HepG2 (cell line): ENCODE results near the gene HMGCR. TPM values are rescaled to one million over a fixed set of nuclear protein-coding genes. Genes with fewer than 3 reads are reported as not detected.

ENCODE experiments used
- BCL6 ChIP-seq: IDR thresholded peaks from 2 replicates; pipeline ENCODE4 v1.6.1; 2016; ENCODE audit warnings: missing genetic modification reagents, missing compliant biosample characterization
- FOXO1 ChIP-seq: sonication (generic); formaldehyde crosslinking; IDR thresholded peaks from 2 replicates; pipeline ENCODE4 v1.4.0; 2020; ENCODE audit warnings: missing genetic modification reagents
- HOXA3 ChIP-seq: sonication (generic); formaldehyde crosslinking; IDR thresholded peaks from 2 replicates; pipeline ENCODE4 v1.5.0; 2020; ENCODE audit warnings: missing genetic modification reagents
- KAT2B ChIP-seq: fragments of 150-350 bp; IDR thresholded peaks from 2 replicates; pipeline ENCODE4 v1.6.1; 2014; ENCODE audit warnings: low read depth, low read length, borderline replicate concordance
- MIER3 ChIP-seq: IDR thresholded peaks from 2 replicates; pipeline ENCODE4 v1.6.1; 2016; ENCODE audit warnings: missing compliant biosample characterization, borderline replicate concordance
- NBN ChIP-seq: fragments of 450-650 bp; conservative IDR thresholded peaks from 2 replicates; pipeline ENCODE4 v1.6.1; 2017
- NFKB2 ChIP-seq: sonication (generic); formaldehyde crosslinking; IDR thresholded peaks from 2 replicates; pipeline ENCODE4 v1.4.0; 2020; ENCODE audit warnings: missing genetic modification reagents, borderline replicate concordance
- PATZ1 ChIP-seq: sonication (generic); formaldehyde crosslinking; IDR thresholded peaks from 2 replicates; pipeline ENCODE4 v1.4.0; 2020; ENCODE audit warnings: missing genetic modification reagents
- PTBP1 ChIP-seq: fragments of 200-400 bp; formaldehyde crosslinking; IDR thresholded peaks from 2 replicates; pipeline ENCODE4 v1.6.1; 2018; ENCODE audit warnings: low read length, low read depth; ENCODE audit not compliant: poor library complexity, severe bottlenecking
- REL ChIP-seq: sonication (generic); formaldehyde crosslinking; conservative IDR thresholded peaks from 2 replicates; pipeline ENCODE4 v1.8.0; 2022; ENCODE audit warnings: mild to moderate bottlenecking, missing genetic modification reagents, moderate library complexity
- SYNCRIP ChIP-seq: fragments of 200-400 bp; formaldehyde crosslinking; IDR thresholded peaks from 2 replicates; pipeline ENCODE4 v1.6.1; 2018; ENCODE audit warnings: mild to moderate bottlenecking, low read depth, low read length; ENCODE audit not compliant: insufficient read depth
- THAP11 ChIP-seq: IDR thresholded peaks from 2 replicates; pipeline ENCODE4 v1.6.1; 2016; ENCODE audit warnings: missing biosample characterization, missing genetic modification reagents
- TRIM22 ChIP-seq: fragments of 450-650 bp; IDR thresholded peaks from 2 replicates; pipeline ENCODE4 v1.6.1; 2017
- TRIM24 ChIP-seq: sonication (generic); formaldehyde crosslinking; IDR thresholded peaks from 2 replicates; pipeline ENCODE4 v1.8.0; 2022; ENCODE audit warnings: mild to moderate bottlenecking, missing genetic modification reagents
- YEATS4 ChIP-seq: sonication (generic); formaldehyde crosslinking; IDR thresholded peaks from 2 replicates; pipeline ENCODE4 v1.4.0; 2020; ENCODE audit warnings: missing genetic modification reagents, borderline replicate concordance
- ZBTB20 ChIP-seq: sonication (generic); formaldehyde crosslinking; IDR thresholded peaks from 2 replicates; pipeline ENCODE4 v1.8.1; 2023; ENCODE audit warnings: missing genetic modification reagents, low read depth, mild to moderate bottlenecking, borderline replicate concordance
- ZFAT ChIP-seq: sonication (generic); formaldehyde crosslinking; conservative IDR thresholded peaks from 2 replicates; pipeline ENCODE4 v1.8.1; 2023; ENCODE audit warnings: missing genetic modification reagents, inconsistent platforms
- ZNF205 ChIP-seq: IDR thresholded peaks from 2 replicates; pipeline ENCODE4 v1.6.1; 2018; ENCODE audit warnings: missing biosample characterization, missing genetic modification reagents
- ZNF44 ChIP-seq: sonication (generic); formaldehyde crosslinking; IDR thresholded peaks from 2 replicates; pipeline ENCODE4 v1.5.1; 2020; ENCODE audit warnings: mild to moderate bottlenecking, missing genetic modification reagents
- ZNF547 ChIP-seq: sonication (generic); formaldehyde crosslinking; IDR thresholded peaks from 2 replicates; pipeline ENCODE4 v1.5.1; 2020; ENCODE audit warnings: mild to moderate bottlenecking, missing genetic modification reagents
- ZNF710 ChIP-seq: sonication (generic); formaldehyde crosslinking; IDR thresholded peaks from 2 replicates; pipeline ENCODE4 v1.5.0; 2020; ENCODE audit warnings: mild to moderate bottlenecking, missing genetic modification reagents, borderline replicate concordance
- ZNF740 ChIP-seq: sonication (generic); formaldehyde crosslinking; IDR thresholded peaks from 2 replicates; pipeline ENCODE4 v1.4.0; 2020; ENCODE audit warnings: missing genetic modification reagents
- ZNF773 ChIP-seq: sonication (generic); formaldehyde crosslinking; IDR thresholded peaks from 2 replicates; pipeline ENCODE4 v1.4.0; 2020; ENCODE audit warnings: missing genetic modification reagents, borderline replicate concordance
- ZNF790 ChIP-seq: sonication (generic); formaldehyde crosslinking; IDR thresholded peaks from 2 replicates; pipeline ENCODE4 v1.8.0; 2022; ENCODE audit warnings: missing genetic modification reagents, mild to moderate bottlenecking, borderline replicate concordance
- ZNF816 ChIP-seq: sonication (generic); formaldehyde crosslinking; IDR thresholded peaks from 2 replicates; pipeline ENCODE4 v1.8.0; 2022; ENCODE audit warnings: missing genetic modification reagents, mild to moderate bottlenecking, borderline replicate concordance
- ZSCAN31 ChIP-seq: sonication (generic); formaldehyde crosslinking; IDR thresholded peaks from 2 replicates; pipeline ENCODE4 v1.5.0; 2020; ENCODE audit warnings: low read depth, mild to moderate bottlenecking, missing genetic modification reagents
- polyA plus RNA-seq, 8 experiments: library from polyadenylated mRNA; depleted of rRNA in 3 of 8; stranded (reverse) in 7 of 8; unstranded in 1 of 8; fragments of >200 nt; fragmentation: Illumina TruSeq in 4 of 8; extraction: Trizol in 4 of 8; gene quantifications; 2 replicates each; pipeline versions ENCODE4 v1.2.1 to v1.2.3, GENCODE V29; 2011 to 2016; ENCODE audit warnings: low read depth in 4 of 8, missing spikeins in 1 of 8, mixed read lengths in 1 of 8; ENCODE audit not compliant: insufficient read depth in 1 of 8
- total RNA-seq, 5 experiments: library from RNA; depleted of rRNA; stranded (reverse); fragments of >200 nt; fragmentation: Illumina TruSeq; extraction: Trizol; gene quantifications; 2 replicates each; pipeline ENCODE4 v1.2.3, GENCODE V29; 2016; ENCODE audit warnings: low read depth in 1 of 5

Gene HMGCR
- total and polyA plus RNA-seq, 2 of the 13 experiments (the other 11 are each of a cell fraction or from before 2014, with no cell fraction given) = 43.0 to 144 TPM

- TF ChIP-seq ZNF710 (CRISPR knock-in tag) (no peak), ZNF790 (CRISPR knock-in tag) (peak; percentile 89; the same call in 1 of the 2 replicates), PATZ1 (CRISPR knock-in tag) (peak; percentile 77), ZNF205 (CRISPR knock-in tag) (no peak; the same call in 1 of the 2 replicates), HOXA3 (CRISPR knock-in tag) (peak; percentile 90), YEATS4 (peak; percentile 88; the same call in 1 of the 2 replicates), NBN (no peak), ZNF740 (CRISPR knock-in tag) (no peak), ZSCAN31 (no peak; the same call in none of the 2 replicates), ZNF547 (CRISPR knock-in tag) (no peak), SYNCRIP (no peak), ZNF773 (CRISPR knock-in tag) (no peak), KAT2B (no peak), NFKB2 (CRISPR knock-in tag) (peak; percentile 64; the same call in 1 of the 2 replicates), THAP11 (CRISPR knock-in tag) (peak; percentile 85), TRIM22 (no peak), REL (CRISPR knock-in tag) (peak; percentile 83; the same call in 1 of the 2 replicates), ZFAT (CRISPR knock-in tag) (no peak), ZNF44 (no peak), TRIM24 (no peak), BCL6 (peak; percentile 59), ZBTB20 (CRISPR knock-in tag) (0 out of 2 replicates have a peak, but pooled peaks have one; percentile 35), MIER3 (CRISPR knock-in tag) (peak; percentile 80; the same call in 1 of the 2 replicates), PTBP1 (no peak), ZNF816 (CRISPR knock-in tag) (no peak; the same call in 1 of the 2 replicates), FOXO1 (CRISPR knock-in tag) (peak; percentile 32; the same call in 1 of the 2 replicates)
Observed at GRCh38 chr5:75336615-75337336, at the start of gene HMGCR (continued).
